Measurements from ENCODE around the gene C14orf93. TPM values are rescaled to one million over a fixed set of nuclear protein-coding genes. Genes with fewer than 3 reads are reported as not detected.
"Not testable (repeated sequence)": the region's sequence is repeated elsewhere in the genome, so short reads cannot be mapped to it uniquely, and the experiment has no call there.

The C14orf93 gene
- polyA plus RNA-seq, 1 experiment, result 8.4 TPM

DNA sequence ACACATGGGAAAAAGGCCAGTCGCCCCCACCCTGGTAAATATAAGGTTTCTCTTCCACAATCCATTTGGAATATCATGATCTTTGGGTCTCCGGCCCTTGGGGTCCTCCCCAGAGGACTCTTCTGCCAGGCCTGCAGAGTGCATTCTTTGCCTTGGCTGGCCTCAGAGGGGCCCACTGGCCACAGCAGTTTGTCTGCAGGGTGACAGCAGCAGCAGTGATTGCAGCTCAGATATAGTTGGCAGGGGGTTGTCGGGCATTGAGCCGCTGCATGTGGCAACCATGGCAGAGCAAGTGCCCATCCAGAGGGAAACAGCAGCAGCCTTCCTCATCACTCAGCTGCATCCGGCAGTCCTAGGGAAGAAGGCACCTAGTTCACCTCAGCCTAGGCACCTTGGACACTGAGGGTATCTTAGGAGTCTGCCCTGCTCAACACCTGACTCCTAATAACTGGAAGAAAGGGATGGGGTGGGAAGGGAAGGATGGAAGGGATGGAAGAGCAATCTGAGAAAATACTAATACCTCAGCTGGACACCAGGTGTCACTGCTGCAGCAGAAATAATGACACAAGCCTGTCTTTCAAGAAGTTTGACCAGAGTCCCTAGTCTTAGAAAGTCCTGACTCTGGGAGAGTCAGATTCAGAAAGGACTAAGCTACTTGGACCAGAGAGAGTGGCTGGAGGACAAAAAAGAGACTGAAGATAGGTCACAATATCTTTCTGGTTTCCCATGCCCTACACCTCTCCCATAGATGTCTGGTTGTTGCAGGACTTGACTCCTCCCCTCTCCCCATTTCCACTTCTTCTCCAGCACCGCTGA, 36.5 kb downstream of the C14orf93 start:
- H3K4me3 ChIP-seq (ENCODE audit: low read depth, low read length), result no peak overlapping the region
- no peak overlapping the region for H3K27ac ChIP-seq (ENCODE audit: low read depth, low read length)
- no peaks in the 10 kb centered on the region for H3K9me3 ChIP-seq (ENCODE audit: control insufficient read depth, insufficient read depth, low read length)
- ChIA-PET CTCF (interaction anchor here (0.5 to 8.1 kb wide), 26 partner anchors 9 to 416 kb away, joined by 3 to 181 read pairs (median 4); partner anchors contain the start of genes AJUBA, CDH24, HAUS4 and PRMT5), POLR2A (interaction anchor here (1.0 to 1.9 kb wide), 3 partner anchors 9 to 85 kb away, joined by 3 to 6 read pairs (median 6); partner anchors contain the start of gene AJUBA)
- DNase-seq (ENCODE audit: low read depth, low spot score), result no peak
- TF ChIP-seq CTCF (IDR thresholded peaks at IDR 0.05; ENCODE audit: low read depth, low read length), result peak; percentile 68
- no peaks in the 10 kb centered on the region for H3K27me3 ChIP-seq (ENCODE audit: control insufficient read depth, insufficient read depth, low read length)

- CTCF ChIA-PET, result interaction anchor here (0.9 to 8.1 kb wide), 19 partner anchors 8 to 415 kb away, joined by 3 to 181 read pairs (median 8); partner anchors contain the start of genes AJUBA, CDH24, HAUS4 and PRMT5
- TF ChIP-seq CTCF (IDR thresholded peaks at IDR 0.05; ENCODE audit: low read depth, low read length), result no peak
- Histone ChIP-seq H3K27me3 (ENCODE audit: control insufficient read depth, insufficient read depth, low read length) (no peaks in the 10 kb centered on the region), H3K27ac (ENCODE audit: low read depth, low read length) (no peak overlapping the region), H3K4me3 (ENCODE audit: low read depth, low read length) (no peak overlapping the region), H3K9me3 (ENCODE audit: control insufficient read depth, insufficient read depth, low read length) (no peaks in the 10 kb centered on the region)
- no peak for DNase-seq (ENCODE audit: low read depth, low spot score)
- POLR2A ChIA-PET, result interaction anchor here (1.9 kb wide), 1 partner anchor 86 kb away, joined by 6 read pairs; no protein-coding TSS in a partner anchor
Measured at GRCh38 chr14:22972313-22972930, 37.5 kb downstream of the C14orf93 start.

DNA sequence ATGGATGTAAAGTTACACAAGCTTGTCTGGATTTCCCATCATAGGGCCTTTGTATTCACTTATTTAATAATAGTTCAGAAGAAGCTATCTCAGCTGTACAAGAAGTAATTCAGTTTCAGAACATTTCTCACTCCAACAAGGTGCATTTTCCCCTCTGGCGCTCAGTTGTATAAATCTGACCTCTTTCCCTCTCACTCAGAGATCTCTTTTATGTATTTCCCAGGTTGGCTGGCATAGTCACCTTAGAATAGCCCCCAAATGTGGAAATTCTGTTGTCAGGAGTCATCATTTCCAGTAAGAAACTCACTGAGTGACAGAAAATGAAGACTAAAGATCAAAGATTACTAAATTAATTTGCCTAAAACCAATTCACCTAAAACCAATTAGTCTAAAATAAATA, 38.8 kb downstream of the C14orf93 start:
- Histone ChIP-seq H3K27ac (ENCODE audit: low read depth, low read length) (no peak overlapping the region), H3K4me3 (ENCODE audit: low read depth, low read length) (no peak overlapping the region), H3K27me3 (ENCODE audit: control insufficient read depth, insufficient read depth, low read length) (no peaks in the 10 kb centered on the region), H3K9me3 (ENCODE audit: control insufficient read depth, insufficient read depth, low read length) (no peaks in the 10 kb centered on the region)
- ChIA-PET POLR2A (no interaction called here), CTCF (interaction anchor here (0.6 to 8.1 kb wide), 6 partner anchors 14 to 138 kb away, joined by 3 to 181 read pairs (median 14); partner anchors contain the start of genes ACIN1, AJUBA and HAUS4)
- DNase-seq (ENCODE audit: low read depth, low spot score), result no peak
- no peak for TF ChIP-seq CTCF (IDR thresholded peaks at IDR 0.05; ENCODE audit: low read depth, low read length)

GRCh38 chr14:22966783-22967269, 43.1 kb downstream of the C14orf93 start:
- Histone ChIP-seq H3K4me3 (ENCODE audit: low read depth, low read length) (no peak overlapping the region), H3K9me3 (ENCODE audit: control insufficient read depth, insufficient read depth, low read length) (no peaks in the 10 kb centered on the region), H3K27ac (ENCODE audit: low read depth, low read length) (no peak overlapping the region), H3K27me3 (ENCODE audit: control insufficient read depth, insufficient read depth, low read length) (no peaks in the 10 kb centered on the region)
- DNase-seq (ENCODE audit: low read depth, low spot score), result no peak
- ChIA-PET POLR2A (interaction anchor here (0.8 kb wide), 1 partner anchor 11 kb away, joined by 3 read pairs; no protein-coding TSS in a partner anchor), CTCF (no interaction called here)
- TF ChIP-seq CTCF (IDR thresholded peaks at IDR 0.05; ENCODE audit: low read depth, low read length), result no peak

DNA sequence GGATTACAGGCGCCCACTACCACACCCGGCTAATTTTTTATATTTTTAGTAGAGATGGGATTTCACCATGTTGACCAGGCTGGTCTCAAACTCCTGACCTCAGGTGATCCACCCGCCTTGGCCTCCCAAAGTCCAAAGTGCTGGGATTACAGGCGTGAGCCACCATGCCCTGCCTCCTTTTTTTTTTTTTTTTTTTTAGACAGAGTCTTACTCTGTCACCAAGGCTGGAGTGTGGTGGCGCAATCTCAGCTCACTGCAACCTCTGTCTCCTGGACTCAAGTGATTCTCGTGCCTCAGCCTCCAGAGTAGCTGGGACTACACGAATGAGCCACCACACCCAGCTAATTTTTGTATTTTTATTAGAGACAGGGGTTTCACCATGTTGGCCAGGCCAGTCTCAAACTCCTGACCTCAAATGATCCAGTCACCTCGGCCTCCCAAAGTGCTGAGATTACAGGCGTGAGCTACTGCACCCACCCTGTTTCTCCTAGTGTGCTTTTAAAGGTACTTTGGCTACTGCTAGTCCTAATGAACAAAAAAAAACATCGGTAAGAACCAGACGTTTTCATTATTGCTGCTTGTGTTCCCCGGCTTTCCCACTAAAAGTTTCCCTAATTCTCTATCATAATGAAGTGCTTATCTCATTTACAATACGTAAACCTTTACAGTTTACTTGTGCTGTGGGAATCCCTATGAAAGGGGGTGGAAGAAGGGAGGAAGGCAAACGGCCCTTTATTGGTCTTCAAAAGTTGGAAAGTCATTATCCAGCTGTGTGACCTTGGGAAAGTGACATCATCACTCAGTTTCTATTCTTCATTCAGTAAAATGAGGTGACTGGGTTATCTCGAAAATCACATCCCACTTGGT, 43.8 kb downstream of the C14orf93 start:
- H3K27ac ChIP-seq (ENCODE audit: low read depth, low read length); H3K4me3 ChIP-seq (ENCODE audit: low read depth, low read length); H3K27me3 ChIP-seq (ENCODE audit: control insufficient read depth, insufficient read depth, low read length); DNase-seq (ENCODE audit: low read depth, low spot score); H3K9me3 ChIP-seq (ENCODE audit: control insufficient read depth, insufficient read depth, low read length): not testable (repeated sequence)
- CTCF ChIA-PET, result interaction anchor here (0.7 kb wide), 1 partner anchor 20 kb away, joined by 8 read pairs; no protein-coding TSS in a partner anchor
- POLR2A ChIA-PET, result interaction anchor here (0.6 to 0.8 kb wide), 3 partner anchors 12 to 89 kb away, joined by 3 to 5 read pairs (median 3); no protein-coding TSS in a partner anchor
